ENCODE measurements around the gene TEX22. TPM values are rescaled to one million over a fixed set of nuclear protein-coding genes. Genes with fewer than 3 reads are reported as not detected.

Gene TEX22
- total RNA-seq, 1 donor from 2014 or later, result 1.3 TPM

GRCh38 chr14:105452963-105453362 lies 54.6 kb downstream of the TEX22 start:
- DNase-seq (ENCODE audit: low spot score), result no peak

GRCh38 chr14:105453847-105454246 lies 55.5 kb downstream of the TEX22 start:
- DNase-seq (ENCODE audit: low spot score), result no peak
- ATAC-seq, result no peak

More at GRCh38 chr14:105452963-105453362, 54.6 kb downstream of the TEX22 start:
- ATAC-seq, result no peak

- ATAC-seq (no peak), DNase-seq (ENCODE audit: low spot score) (no peak)
These were observed 56.8 kb downstream of the TEX22 start for GRCh38 chr14:105455086-105455640.

- ATAC-seq (no peak), DNase-seq (ENCODE audit: low spot score) (no peak)
These were observed 57.7 kb downstream of the TEX22 start for GRCh38 chr14:105455766-105456660.

GRCh38 chr14:105456736-105457617 lies 58.6 kb downstream of the TEX22 start:
- no peak for DNase-seq (ENCODE audit: low spot score)
- peak; percentile 45 for ATAC-seq

GRCh38 chr14:105458010-105458409 lies 59.7 kb downstream of the TEX22 start:
- ATAC-seq (no peak), DNase-seq (ENCODE audit: low spot score) (no peak)

- ATAC-seq (no peak), DNase-seq (ENCODE audit: low spot score) (no peak)
These were observed 60.2 kb downstream of the TEX22 start for GRCh38 chr14:105458571-105458970.

GRCh38 chr14:105460116-105460515 lies 61.8 kb downstream of the TEX22 start:
- DNase-seq (ENCODE audit: low spot score), result no peak
- no peak for ATAC-seq

- DNase-seq (ENCODE audit: low spot score) (no peak), ATAC-seq (no peak)
These were observed 62.3 kb downstream of the TEX22 start for GRCh38 chr14:105460616-105461015.

GRCh38 chr14:105461903-105462302 lies 63.6 kb downstream of the TEX22 start:
- DNase-seq (ENCODE audit: low spot score) (no peak), ATAC-seq (no peak)

Other genes starting within 250 kb of the TEX22 start
- gene JAG2, start 229.8 kb upstream of the TEX22 start, total RNA-seq, result 1.3 TPM
- gene NUDT14, start 217.2 kb upstream of the TEX22 start, total RNA-seq, result 11.5 TPM
- gene BTBD6, start 150.0 kb upstream of the TEX22 start, total RNA-seq, result 20.3 TPM
- gene BRF1, start 97.5 kb upstream of the TEX22 start, total RNA-seq, result 20.5 TPM
- gene PACS2, start 83.8 kb upstream of the TEX22 start, total RNA-seq, result 26.6 TPM
- gene MTA1, start 21.3 kb downstream of the TEX22 start, total RNA-seq, result 39.2 TPM
- 23.8 TPM for gene CRIP2, start 76.3 kb downstream of the TEX22 start, total RNA-seq
- 3.2 TPM for gene CRIP1, start 88.3 kb downstream of the TEX22 start, total RNA-seq
- 10.6 TPM for gene TEDC1, start 92.7 kb downstream of the TEX22 start, total RNA-seq
- gene TMEM121, start 128.0 kb downstream of the TEX22 start, total RNA-seq, result 4.4 TPM